GM11168 (cell line): Measurements from ENCODE around the gene FIG4.
"Not testable (repeated sequence)": the region's sequence is repeated elsewhere in the genome, so short reads cannot be mapped to it uniquely, and the experiment has no call there.

Experiments used
- in situ Hi-C: fragments of 300-500 bp; cut with MboI; formaldehyde crosslinking; loops from one replicate; pipeline ENCODE4 v1.12.0; 2022; ENCODE audit warnings: low sequenced_read_pairs; ENCODE audit not compliant: unreplicated experiment

The FIG4 gene

DNA sequence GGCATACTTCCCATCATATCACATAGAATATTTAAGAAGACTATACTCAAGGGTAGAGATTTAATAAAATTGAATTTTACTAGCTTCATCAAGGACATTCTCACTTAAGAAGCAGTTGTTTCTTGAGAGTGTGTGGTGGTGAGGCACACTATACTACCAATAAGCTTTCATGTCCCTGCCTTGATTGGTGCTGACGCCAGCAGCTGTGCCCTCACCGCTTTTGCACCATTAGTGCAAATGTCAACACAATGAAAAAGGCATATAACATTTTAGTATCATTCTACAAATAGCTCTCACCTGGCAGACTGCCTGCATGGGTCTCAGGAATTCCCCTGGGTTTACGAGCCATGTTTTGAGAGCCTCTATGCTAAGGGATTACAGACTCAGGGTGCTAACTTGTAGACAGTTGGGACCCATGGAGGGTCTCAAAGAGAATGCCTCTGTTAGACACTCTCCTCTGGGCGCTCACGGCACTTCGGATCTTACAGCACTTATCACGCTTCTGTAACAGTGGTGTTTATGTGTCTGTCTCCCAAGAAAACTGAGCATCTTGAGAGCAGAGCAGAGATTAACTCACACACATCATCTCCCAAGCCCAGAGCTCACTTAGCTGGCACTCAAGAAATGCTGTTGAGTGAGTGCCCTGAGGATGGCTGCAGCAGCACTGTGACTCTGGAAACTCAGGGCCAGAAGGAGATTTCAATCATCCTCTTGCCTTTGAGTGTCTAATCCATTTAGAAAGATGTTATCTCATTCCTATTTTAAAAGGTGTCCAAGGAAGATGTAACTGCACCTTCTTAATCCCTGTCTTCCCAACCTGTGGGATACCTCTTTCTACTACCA is 143.7 kb downstream of the FIG4 start:
- in situ Hi-C loops: no loop called here

DNA sequence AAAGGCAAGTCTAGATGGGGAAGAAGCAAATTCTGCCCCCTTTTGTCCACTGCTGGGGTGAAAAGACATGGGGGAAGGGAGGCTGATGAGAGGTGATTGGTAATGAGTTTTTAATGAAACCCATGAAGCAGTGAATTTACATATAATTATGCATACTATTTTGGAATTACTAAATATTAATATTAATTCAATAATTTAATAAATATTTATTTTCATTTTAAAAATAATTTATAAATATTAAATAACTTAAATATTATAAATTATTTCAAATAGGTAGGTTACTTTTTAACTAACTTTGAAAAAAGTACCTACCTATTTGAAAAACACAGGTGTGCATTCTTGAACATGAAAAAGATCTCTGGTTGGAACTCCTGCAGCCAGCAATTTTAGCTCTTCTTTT is 148.9 kb downstream of the FIG4 start:
- in situ Hi-C loops: no loop called here

DNA sequence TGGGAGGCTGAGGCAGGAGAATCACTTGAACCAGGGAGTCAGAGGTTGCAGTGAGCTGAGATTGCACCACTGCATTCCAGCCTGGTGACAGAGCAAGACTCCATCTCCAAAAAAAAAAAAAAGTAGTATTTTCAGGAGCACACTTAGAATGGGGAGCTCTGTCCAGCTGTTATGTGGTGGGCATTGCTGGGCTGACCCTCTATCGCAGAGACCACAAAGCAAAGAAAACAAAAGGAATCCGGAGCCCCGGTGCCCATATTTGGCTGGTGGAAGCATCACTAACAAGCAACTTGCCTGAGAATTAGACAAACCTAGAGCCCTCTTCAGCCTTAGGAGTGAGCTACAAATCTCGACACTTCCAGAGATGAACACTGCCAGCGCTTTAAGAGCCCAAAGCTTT is 149.7 kb downstream of the FIG4 start:
- in situ Hi-C loops: no loop called here

DNA sequence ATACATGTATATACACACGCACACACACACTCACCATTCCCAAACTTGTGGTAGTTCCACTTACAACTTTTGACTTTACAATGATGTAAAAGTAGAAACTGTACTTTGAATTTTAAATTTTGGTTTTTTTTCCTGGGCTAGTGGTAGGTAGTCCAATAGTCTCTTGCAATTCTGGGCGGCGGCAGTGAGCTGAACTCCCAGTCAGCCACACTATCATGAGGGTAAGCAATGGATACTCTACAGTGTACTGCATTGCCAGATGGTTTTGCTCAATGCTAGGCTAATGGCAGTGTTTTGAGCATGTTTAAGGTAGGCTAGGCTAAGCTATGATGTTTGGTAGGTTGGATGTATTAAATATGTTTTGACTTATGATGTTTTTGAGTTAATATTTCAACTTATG is 150.8 kb downstream of the FIG4 start:
- in situ Hi-C loops: no loop called here

DNA sequence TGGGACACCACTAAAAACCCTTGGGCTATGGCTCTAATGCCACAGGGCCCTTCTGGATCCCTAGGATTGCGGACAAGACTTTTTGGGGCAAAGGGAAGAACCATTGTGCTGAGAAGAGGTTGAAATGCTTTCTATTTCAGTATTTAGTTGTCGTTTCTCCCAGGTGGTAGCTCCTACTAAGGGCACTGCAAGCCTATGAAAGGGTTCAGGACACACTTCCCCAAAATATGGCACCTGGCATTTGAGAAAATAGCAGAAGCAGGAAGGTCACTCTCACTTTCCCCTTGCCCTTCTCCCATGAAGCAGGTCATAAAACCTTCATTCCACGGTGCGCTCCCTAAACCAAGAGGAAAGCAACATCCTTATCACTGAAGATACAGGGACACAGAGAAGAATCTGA is 161.6 kb downstream of the FIG4 start:
- in situ Hi-C loops: no loop called here

DNA sequence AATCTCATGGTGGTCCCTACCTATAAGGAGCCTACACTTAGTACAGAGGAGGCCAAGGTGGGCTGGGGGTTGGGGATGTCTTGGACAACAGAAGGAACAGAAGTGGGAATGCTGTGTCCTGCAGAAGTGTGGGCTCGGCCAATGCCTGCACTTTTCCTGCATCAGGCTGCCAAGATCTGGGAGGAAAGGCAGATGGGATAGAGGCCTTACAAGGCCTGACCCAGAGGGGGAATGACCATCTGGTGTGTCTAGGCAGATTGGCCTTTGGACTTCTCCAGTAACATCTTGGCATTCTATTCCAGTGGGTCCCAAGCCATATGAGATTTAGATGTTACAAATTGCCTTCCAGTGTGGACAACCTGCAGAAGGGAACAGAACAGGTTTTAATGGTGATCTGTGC is 162.3 kb downstream of the FIG4 start:
- in situ Hi-C loops: no loop called here

DNA sequence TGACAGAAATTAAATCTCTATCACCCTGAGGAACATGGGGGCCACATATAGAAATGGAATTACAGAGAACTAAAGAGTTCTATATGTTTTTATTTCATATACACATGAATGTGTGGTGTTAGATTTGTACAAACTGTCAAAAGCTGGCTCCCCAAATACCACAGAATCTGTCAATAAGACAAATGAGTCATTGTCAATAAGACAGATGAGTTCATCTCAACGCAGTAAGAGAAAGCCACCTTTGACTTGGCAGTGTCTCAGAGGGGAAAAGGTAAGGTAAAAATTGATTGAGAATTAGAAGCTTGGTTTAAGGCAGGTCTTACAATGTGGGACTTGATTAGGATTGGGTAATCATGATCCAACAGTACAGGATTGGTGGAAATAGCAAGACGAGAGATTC is 162.9 kb downstream of the FIG4 start:
- in situ Hi-C loops: no loop called here

DNA sequence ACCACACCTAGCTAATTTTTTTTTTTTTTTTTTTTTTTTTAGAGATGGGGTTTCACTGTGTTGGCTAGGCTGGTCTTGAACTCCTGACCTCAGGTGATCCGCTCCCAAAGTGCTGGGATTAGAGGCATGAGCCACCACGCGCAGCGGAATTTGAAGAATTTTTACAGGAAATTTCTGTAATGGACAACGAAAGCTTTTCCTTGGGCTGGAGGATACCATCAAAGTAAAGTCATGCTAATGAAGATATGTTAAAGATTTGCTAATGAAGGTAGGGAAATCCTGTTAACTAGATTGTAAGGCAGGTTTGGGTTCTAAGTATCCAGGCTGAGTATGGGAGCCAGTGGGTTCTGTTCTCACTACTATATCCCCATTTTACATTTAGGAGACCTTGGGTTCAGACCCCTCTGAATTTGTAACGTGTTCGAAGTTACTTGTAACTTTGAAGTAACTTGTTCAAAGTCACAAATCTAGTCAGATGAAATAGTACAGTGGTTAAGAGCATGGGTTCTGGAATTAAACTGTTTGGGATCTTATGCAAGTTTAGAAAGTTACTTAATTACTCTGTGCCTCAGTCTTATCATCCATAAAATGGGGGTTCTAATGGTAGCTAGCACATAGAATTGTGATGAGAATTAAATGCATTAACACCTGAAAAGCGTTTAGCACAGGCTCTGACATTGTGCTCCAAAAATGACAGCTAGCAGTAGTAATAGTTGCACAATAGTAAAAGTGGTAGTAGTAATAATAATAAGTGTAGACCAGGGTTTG is 163.6 kb downstream of the FIG4 start:
- in situ Hi-C loops: no loop called here

DNA sequence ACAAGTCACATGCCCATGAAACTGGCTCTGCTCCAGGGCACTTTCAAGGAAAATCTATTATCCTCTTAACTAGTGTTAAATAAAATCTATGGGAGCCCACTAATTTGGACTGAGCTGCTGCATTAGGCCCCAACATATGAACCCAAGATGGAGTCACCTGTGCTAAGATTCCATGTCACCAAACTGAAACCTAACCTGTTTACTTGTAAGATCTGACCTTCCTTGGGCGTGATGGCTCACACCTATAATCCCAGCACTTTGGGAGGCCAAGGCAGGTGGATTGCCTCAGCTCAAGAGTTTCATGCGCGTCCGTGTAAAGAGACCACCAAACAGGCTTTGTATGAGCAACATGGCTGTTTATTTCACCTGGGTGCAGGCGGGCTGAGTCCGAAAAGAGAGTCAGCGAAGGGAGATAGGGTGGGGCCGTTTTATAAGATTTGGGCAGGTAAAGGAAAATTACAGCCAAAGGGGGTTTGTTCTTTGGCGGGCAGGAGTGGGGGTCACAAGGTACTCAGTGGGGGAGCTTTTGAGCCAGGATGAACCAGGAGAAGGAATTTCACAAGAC is 164.5 kb downstream of the FIG4 start:
- in situ Hi-C loops: not testable (repeated sequence)

DNA sequence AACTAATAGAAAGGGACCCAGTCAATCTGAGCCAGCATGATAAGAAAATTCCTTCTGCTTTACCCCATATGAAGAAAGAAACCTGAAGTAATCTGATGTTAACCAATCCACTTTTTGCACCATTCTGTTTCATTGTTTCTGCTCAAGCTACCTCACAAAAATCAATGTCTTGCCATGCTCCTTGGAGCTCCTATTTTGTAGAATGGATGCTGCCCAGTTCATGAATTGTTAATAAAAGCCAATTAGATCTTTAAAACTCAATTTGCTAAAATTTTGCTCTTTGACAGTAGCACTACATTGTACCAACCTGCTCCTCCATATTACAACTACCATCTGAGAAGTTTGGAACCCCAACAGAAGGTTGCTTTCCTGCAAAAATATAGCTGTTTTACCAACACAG is 170.8 kb downstream of the FIG4 start:
- in situ Hi-C loops: no loop called here

DNA sequence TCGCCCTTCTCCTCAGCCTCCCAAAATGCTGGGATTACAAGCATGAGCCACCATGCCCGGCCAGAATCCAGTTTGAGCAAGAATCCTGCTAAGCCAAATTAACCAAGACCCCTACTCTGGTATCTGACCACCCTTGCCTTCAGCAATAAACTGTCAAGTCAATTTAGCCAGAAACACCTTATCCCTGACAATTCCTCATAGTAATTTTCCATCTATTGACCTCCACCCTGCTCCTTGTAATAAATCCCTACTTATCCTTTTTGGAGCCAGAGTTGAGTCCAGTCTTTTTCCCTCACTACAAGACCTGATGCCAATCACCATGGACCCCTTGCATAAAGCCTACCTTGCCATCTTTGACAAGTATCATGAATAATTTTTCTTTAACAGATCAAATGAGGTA is 173.0 kb downstream of the FIG4 start:
- in situ Hi-C loops: no loop called here

DNA sequence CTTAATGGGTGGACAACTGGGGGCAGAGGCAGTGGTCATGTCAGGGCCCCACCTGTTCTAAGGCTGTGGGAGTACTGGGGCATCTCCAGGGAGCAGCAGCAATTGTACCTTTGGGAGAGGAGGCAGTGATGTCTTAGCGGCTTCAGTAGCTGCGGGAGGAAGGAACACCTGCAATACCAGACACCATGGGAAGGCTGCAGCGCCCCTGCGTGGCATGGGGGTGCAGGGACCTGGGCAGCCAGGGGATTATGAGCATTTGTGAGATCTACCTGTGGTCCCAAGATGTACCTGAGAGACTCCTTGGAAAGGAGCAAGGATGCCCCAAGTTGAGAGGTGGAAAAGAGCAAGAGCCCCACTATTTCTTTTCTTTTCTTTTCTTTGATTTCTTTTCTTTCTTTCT is 174.9 kb downstream of the FIG4 start:
- in situ Hi-C loops: no loop called here

DNA sequence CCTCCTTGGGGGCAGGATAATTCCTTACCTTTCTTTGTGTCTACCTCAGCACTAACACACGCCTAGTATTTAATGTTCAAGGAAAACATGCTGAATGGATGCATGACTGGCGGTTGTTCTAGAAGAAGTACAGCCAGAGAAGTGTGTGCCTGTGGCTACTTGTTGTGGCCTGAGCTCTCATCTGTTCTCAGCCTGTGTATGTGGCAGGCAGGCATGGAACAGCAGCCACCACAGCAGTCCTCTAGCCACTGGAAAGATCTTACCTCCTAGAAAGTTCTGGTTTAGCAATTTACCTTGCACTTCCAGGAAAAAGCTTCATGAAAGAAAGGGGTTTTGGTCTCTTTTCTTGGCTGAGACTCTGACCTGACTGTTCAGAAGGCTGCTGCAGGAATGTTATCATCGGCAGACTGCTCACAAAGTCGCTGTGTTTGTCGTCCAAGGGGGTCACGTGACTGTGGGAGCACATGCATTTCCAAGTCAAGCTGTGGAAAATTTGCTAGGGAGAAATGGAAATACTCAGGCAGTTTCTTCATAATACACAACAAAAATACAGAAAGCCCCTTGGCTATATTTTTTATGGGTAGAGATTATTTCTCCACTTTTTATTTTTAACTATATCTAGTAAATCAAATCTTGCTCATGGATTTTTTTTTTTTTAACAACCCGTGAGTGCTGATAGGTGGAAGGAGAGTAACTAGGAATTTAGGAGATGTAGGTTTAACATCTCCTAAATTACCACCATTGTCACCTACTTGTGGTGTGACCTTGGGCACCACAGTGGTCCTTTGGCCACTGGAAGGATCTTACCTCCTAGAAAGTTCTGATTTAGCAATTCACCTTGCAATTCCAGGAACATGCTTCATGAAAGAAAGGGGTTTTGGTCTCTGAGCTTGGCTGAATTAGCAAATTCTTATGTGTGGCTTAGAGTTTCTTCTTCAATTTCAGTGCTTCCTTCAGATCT is 176.2 kb downstream of the FIG4 start:
- in situ Hi-C loops: no loop called here

DNA sequence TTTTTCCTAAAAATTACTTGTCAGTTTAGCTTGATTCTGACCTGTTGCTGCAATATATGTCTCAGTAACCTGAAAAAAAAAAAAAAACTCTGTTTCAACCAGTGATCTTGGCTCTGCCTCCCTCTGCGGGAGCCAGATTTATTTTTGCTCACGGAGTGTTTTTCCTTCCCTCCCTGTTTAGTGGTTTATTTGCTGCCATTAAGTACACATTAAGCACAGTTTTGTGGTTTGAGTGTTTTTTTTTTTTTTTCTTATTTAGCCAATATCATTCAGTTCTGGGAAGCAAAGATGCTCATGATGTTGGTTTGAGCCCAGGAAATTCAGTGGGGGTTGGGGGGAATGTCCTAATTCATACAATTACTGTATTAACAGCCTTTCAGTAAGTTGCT is 176.9 kb downstream of the FIG4 start:
- in situ Hi-C loops: no loop called here

DNA sequence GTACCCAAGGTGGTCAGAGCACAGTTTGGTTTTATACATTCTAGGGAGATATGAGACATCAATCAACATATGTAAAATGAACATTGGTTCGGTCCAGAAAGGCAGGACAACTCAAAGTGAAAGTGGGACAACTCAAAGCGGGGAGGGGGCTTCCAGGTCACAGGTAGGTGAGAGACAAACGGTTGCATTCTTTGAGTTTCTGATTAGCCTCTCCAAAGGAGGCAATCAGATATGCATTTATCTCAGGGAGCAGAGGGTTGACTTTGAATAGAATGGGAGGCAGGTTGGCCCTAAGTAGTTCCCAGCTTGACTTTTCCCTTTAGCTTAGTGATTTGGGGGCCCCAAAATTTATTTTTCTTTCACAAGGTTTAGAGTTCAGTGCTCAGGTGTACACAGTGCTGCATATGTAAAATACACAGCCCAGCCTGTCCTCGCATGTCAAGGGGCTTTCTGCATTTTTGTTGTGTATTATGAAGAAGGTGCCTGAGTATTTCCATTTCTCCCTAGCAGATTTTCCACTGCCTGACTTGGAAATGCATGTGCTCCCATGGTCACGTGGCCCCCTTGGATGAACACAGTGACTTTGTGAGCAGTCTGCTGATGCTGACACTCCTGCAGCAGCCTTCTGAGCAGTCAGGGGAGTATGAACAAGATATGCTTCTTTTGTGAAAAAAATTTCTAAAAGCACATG is 178.4 kb downstream of the FIG4 start:
- in situ Hi-C loops: not testable (repeated sequence)

DNA sequence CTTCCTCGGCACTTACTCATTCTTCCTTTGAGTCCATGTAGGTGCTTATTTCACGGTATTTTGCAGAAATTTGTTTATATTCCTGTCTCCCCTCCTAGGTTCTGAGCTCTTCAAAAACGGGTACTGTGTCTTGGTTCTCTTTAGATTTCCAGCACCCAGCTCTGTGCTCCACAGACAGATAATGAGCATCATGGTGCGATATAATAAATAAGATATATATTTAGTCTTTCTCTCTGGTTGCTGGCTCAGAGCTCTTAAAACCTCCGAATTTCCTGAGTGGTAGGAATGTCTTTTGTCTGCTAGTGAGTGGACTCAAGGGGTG is 179.0 kb downstream of the FIG4 start:
- in situ Hi-C loops: no loop called here

DNA sequence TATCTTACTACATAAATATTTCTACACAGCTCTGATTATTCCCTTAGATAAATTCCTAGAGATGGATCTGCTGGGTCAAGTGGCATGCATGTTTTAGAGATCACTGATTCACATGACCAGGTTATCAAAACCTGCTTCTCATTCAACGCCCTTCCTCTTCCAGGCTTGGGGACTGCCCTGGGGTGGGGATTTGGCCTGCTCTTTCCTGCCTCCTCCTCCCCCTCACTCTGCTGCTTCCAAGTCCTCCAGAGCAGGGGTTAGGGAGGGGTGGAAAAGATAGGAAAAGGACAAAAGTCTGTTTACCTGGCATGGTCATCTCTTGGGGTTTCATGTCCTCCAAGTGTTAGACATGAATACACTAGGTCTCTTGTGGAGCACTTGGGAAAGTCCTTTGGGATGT is 181.5 kb downstream of the FIG4 start:
- in situ Hi-C loops: no loop called here

DNA sequence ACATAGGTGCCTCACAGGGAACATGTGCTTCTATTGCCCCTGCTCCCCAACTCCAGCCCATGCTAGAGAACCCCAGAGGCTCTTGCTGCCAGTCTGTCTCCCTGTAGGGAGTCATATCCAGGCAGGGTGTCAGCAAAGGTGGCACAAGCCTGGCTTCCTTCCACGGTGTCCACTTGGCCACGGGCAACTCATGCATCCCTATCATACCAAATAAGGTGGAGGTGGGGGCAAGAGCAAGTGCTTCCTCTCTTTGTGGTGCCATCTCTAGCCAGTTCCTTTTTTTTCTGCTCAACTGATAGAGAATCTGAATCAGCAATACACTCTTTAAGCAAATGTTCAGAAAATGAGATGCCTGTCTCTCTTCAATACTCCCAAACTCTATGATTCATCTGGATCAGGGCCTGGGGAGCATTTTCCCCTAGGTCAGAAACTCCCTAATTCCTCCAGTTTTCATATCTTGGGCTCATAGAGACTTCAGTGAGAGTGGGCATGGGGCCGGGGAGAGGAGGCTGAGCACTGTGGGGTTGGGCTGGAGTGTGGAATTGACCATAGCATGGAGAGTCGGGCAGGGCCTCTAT is 182.0 kb downstream of the FIG4 start:
- in situ Hi-C loops: no loop called here

DNA sequence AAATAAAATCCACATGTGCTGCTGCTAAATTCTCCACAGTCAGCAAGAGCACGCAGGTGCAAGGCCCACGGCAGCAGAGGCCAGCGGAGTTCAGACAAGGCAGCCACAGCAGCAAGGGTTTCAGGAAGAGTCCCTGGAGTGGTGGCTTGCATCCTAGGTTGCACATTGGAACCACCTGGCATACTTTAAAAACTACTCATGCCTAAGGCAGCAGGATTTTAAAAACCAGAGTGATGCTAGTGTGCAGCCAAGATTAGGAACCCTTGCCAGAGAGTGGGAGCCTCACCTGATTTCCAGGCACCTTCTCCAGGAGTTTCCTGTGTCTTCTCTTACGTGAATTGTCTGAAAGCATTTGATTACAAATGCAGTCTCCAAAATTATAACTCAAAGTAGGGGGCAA is 183.0 kb downstream of the FIG4 start:
- in situ Hi-C loops: no loop called here

DNA sequence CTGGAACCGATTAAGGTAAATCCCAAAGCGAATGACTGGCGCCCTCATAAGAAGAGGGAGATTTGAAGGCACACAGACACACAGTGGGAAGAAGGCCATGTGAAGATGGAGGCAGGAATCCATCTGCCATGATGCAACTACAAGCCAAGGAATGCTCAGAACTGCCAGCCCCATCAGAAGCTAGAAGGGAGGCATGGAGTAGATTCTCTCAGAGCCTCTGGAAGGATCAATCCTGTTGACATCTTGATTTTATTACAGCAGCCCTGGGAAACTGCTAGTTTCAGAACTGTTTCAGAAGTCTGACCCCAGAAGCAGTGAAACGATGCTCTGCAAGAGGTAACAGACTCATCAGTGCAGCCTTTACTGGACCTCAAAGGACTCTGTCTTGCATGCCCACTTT is 183.5 kb downstream of the FIG4 start:
- in situ Hi-C loops: no loop called here
